ENCODE data around the gene TMTC3. TPM values are rescaled to one million over a fixed set of nuclear protein-coding genes. Genes with fewer than 3 reads are reported as not detected.

TMTC3 gene
- total and polyA plus RNA-seq, 12 donors = 2.9 to 33.7 (median 13.7) TPM

- TF ChIP-seq CTCF (IDR thresholded peaks at IDR 0.05) (no peak), POLR2A (IDR thresholded peaks at IDR 0.05) (no peak)
- no peak overlapping the region for H3K4me3 ChIP-seq
- no peak overlapping the region for H3K27ac ChIP-seq
- no peak for DNase-seq
- H3K9me3 ChIP-seq (replicated peaks in 1 of 3) = no peaks in the 10 kb centered on the region
- intact Hi-C loops (cut with DNase I) = no loop called here
- H3K36me3 ChIP-seq (replicated peaks in 1 of 2) = no peaks in the 10 kb centered on the region
- H3K27me3 ChIP-seq = no peaks in the 10 kb centered on the region
- WGBS, 4 donors = 69 to 85% (median 80%) methylated on average over 3 of the region's 3 CpGs
- H3K4me1 ChIP-seq (replicated peaks in 1 of 2) = no peaks in the 10 kb centered on the region
Measured at GRCh38 chr12:88184196-88184595, 42.1 kb downstream of the TMTC3 start.

GRCh38 chr12:88185279-88185678 is 43.2 kb downstream of the TMTC3 start:
- Histone ChIP-seq H3K4me3 (no peak overlapping the region), H3K9me3 (replicated peaks in 1 of 3) (no peaks in the 10 kb centered on the region), H3K4me1 (replicated peaks in 1 of 2) (no peaks in the 10 kb centered on the region), H3K27me3 (no peaks in the 10 kb centered on the region), H3K36me3 (replicated peaks in 1 of 2) (no peaks in the 10 kb centered on the region), H3K27ac (no peak overlapping the region)
- 97 to 100% (median 98%) methylated on average over 2 of the region's 2 CpGs for WGBS, 4 donors
- intact Hi-C loops (cut with DNase I) = no loop called here
- TF ChIP-seq CTCF (IDR thresholded peaks at IDR 0.05) = no peak
- TF ChIP-seq POLR2A (IDR thresholded peaks at IDR 0.05) = no peak
- DNase-seq = no peak

GRCh38 chr12:88185988-88186387 is 43.9 kb downstream of the TMTC3 start:
- TF ChIP-seq POLR2A (IDR thresholded peaks at IDR 0.05) (no peak), CTCF (IDR thresholded peaks at IDR 0.05) (no peak)
- intact Hi-C loops (cut with DNase I) = no loop called here
- no peak overlapping the region for H3K27ac ChIP-seq

GRCh38 chr12:88187571-88187970 is 45.5 kb downstream of the TMTC3 start:
- Histone ChIP-seq H3K4me1 (replicated peaks in 1 of 2) (no peaks in the 10 kb centered on the region), H3K9me3 (replicated peaks in 1 of 3) (no peaks in the 10 kb centered on the region), H3K27ac (no peak overlapping the region), H3K27me3 (no peaks in the 10 kb centered on the region), H3K4me3 (no peak overlapping the region), H3K36me3 (replicated peaks in 1 of 2) (no peaks in the 10 kb centered on the region)
- intact Hi-C loops (cut with DNase I) = no loop called here
- no peak for DNase-seq
- 92 to 100% (median 96%) methylated on average over 2 of the region's 2 CpGs for WGBS, 4 donors
- no peak for TF ChIP-seq CTCF (IDR thresholded peaks at IDR 0.05)
- TF ChIP-seq POLR2A (IDR thresholded peaks at IDR 0.05) = no peak

More at GRCh38 chr12:88185988-88186387, 43.9 kb downstream of the TMTC3 start:
- H3K36me3 ChIP-seq (replicated peaks in 1 of 2) = no peaks in the 10 kb centered on the region
- no peak overlapping the region for H3K4me3 ChIP-seq
- H3K27me3 ChIP-seq = no peaks in the 10 kb centered on the region
- H3K9me3 ChIP-seq (replicated peaks in 1 of 3) = no peaks in the 10 kb centered on the region
- H3K4me1 ChIP-seq (replicated peaks in 1 of 2) = no peaks in the 10 kb centered on the region
- DNase-seq = no peak
